ENCODE data around the gene SFXN5.

Gene SFXN5

GRCh38 chr2:72953528-72953927, 118.0 kb downstream of the SFXN5 start:
- no peak for DNase-seq

GRCh38 chr2:72952961-72953360, 118.6 kb downstream of the SFXN5 start:
- no peak for DNase-seq

DNA sequence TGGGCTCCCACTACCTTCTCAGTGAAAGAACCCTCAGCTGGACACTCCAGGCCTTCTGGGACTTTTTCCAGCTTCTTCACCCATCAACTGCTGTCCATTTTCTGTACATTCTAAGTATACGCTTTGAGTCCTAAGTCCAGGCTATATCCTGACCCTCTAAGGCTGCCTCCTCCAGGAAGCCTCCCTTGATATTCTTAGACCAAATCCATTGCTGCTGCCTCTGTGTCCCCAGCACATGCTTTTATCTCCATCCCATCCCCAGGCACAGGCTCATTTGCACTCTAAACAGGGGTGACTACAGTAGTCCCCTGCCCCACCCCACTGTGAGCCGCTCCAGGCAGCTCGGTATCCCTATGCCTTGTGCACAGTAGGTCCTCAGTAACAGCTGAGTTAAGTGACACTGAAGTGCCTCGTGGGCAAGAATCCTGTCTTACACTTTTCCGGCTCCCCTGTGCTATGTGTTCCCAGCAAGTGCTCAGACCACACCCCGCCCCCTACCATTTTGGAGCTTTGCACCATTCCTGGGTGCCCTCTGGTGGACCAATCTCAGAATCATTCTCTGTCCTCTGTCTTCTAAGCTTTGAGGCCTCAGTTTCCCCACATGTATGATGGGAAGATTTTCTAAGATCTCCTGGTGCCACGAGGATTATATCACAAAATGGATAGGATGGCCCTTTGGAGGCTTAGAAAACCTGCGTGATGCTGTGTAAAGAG, 119.2 kb downstream of the SFXN5 start:
- DNase-seq = no peak

DNA sequence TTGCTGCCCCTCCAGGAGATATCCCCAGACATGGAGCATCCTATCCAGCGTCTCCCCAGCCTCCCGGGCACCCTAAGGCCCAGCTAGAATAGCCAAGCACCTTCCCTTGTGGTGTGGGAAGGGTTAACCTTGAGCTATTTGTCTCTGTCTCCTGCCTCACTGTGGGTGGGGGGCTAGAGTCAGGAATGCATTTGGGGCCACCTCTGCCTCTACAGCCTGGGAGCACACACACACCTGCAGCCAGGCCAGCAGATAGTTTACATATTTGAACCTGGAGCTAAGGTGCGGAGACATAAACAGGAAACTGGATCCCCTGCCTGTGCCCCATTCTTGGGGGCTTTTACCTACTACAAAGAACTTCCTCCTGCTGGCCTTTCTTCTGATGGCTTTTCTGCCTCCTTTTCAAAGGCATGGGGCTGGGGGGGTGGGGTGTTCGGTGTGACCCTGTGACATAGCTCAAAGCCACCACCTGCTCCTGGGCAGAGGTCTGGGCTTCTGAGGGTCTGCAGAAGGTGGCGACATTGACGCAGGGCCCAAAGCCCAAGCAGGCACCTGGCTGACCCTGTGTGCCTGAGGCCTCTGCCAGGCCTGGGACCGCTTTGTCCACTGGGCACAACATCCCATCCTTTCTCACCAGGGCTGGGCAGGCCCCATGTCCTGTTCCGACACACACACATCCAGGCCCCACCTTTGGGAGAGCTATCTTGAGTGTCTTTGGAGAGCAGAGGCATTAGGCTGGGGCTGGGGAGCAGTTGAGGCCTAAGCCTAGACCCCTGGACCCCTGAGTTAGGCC, 120.0 kb downstream of the SFXN5 start:
- DNase-seq = no peak

DNA sequence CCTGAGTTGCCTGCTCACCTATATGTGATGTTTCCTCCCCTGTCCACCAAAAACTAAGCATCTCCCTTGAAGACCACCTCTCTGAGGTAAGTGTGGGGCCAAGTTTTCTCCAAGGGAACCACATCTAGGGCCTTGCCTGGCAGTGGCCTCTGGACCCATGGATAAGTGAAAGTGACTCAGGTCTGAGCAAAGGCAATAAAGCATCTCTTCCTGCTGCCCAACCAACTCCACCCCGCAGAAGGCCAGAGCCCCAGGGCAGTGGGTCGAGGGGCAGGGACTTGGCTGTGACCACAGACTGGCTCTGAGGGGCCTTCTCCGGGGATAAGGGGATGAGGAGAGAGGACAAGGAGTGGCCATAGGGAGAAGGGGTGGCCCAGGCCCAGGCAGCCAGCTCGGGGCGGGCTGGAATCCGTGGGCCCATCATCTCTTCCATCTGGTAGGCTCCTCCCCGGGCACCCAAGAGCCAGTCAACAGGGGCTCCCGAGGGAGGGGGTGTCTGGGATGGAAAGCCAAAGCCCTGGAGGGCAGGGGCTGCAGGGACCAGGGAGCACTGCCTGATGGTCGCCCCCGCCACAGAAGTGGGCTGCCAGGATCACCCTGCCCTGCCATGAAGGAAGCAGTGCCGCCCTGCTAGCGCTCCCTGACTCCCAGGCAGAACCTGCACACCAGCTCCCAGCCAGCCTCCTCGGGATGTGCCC, 120.8 kb downstream of the SFXN5 start:
- DNase-seq = no peak

DNA sequence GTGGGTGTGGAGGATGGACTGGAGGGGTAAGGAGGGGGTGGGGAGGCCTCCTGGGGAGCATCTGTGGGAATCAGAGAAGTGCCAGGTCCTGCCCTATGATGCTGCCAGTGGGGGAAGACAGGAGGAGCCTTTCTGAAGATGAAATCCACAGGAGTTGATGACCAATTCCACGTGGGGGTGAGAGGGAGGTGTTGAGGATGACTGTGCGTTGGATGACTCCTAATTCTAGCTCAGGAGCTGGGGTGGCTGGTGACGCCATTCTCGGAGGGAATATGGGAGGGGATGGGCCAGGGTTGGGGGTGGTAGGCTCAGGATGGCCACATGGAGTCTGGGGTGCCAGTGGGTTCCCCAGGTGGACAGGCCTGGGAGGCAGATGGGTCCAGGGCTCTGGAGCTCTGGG, 121.9 kb downstream of the SFXN5 start:
- DNase-seq = no peak

DNA sequence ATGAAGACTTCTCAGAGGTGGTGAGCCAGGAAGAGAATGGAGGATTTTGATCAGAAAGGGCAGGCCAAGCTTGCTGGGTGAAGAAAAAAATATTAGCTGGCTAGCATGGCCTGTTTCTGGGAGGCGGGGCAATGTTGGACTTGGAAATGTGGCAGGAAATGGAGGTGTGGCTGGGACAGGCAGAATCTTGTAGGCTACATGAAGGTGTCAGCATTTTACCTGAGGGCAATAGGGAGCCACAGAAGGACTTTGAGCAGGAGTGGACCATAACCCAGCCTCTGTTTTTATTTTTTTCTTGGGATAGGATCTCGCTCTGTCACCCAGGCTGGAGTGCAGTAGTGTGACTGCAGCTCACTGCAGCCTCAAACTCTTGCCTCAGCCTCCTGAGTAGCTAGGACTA, 122.5 kb downstream of the SFXN5 start:
- no peak for DNase-seq

DNA sequence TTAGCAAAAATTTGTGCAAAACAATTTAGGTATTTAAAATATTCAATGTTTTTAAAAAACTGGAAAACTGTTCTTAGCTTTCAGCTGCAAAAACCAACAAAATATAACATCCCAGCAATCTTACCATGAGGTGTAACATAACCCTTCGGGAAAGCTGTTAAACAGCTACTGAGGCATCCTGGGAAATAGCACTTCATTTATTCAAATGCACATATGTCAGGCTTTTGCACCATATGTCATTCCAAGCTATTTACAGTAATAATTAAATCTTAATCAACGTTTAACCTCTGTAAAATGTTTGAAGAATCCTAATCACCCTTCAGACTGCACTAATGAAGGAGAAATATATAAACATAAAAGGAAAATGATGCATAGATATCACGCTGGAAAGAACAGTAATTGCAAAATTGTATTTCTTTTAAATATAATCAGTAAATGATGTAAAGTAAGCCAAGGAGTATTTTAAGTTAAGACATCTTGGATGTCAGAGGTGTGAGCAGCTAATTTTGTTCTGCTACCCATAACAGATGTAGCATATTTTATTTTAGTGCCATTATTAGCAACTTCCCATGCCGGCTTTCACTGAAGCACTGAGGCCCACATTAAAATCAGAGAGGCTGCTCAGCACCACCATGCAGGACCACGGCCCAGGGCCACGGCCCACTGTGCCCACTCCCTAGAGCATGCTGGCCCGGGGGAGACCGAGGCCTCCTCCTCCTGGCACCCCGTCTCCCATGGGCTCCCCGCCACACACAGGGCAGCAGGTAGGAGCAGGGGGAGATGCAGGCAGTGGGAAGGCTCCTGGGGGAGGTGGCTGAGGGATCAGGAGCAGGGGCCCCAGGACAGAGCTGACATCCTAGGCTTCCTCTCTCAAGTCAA, 123.3 kb downstream of the SFXN5 start:
- DNase-seq = no peak

- no peak for DNase-seq
These were observed 125.0 kb downstream of the SFXN5 start for GRCh38 chr2:72946466-72946865.

- DNase-seq = no peak
These were observed 126.0 kb downstream of the SFXN5 start for GRCh38 chr2:72945450-72946019.

DNA sequence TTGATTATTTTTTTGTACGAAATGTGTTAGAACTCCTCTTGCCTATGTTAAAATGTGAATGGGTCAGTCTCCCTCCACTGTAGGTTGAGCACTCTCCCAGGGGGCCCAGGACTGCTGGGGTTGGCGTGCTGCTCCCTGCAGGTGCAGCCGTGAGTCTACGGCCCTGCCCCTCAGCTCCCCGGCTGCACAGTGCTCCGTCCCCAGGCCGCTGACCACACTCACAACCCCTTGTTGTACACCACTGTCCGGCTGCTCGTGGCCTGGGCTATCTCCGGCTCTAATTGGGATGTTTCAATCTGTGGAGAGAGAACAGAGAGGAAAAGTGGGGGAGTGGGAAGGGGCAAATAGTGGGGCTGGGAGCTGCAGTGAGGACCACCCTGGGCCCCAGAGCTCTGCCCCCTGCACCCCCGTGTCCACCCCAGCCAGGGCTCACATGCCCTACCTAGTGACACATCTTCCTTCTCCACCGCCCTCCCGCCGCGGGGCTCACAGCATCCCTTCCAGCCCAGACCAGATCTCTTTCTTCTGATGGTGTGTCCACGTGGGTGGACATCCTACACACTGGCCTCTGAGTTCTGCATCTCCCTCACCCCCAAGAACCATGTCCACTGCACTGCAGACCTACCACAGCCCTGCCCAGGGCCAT, 126.6 kb downstream of the SFXN5 start:
- DNase-seq = no peak

DNA sequence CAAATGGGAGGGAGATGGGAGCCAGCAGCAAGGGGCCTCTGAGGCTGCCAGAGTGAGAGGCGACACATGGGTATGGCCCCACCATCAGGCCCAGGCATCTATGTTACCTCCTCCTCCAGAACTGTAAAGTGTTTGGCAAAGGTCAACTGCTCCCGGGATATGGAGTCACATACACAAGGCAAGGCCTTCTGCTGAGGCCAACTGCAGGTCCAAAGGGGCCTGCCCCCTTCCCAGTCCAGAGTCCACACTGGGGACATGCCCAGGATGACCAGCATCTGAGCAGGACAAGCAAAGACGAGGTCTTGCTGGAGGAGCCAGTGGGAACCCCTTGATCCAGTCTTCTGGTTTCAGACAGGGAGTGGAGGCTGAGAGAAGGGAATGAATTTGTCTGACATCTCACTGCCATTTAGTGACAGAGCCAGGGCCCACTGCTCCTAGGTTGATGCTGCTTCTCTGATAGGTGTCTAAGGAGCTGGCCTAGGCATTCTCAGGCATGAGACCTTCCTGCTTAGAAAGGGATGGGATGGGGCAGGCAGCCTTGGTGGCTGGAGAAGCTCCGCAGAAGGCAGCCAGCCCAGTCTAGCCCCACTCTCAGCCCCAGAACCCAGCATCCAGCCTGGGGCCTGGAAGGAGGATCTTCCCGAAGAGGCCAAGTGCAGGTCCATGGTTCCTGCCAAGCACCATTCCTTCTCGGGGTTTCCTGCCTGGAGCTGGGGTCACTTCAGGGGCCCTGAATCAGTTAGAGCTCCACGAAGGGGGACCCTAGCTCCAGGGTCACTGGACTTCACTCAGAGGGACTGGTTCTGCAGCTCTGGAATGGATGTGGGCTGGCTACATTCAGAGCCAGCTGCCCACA, 127.7 kb downstream of the SFXN5 start:
- no peak for DNase-seq

- no peak for DNase-seq
These were observed 128.6 kb downstream of the SFXN5 start for GRCh38 chr2:72942881-72943418.

GRCh38 chr2:72942293-72942692, 129.2 kb downstream of the SFXN5 start:
- DNase-seq = no peak

DNA sequence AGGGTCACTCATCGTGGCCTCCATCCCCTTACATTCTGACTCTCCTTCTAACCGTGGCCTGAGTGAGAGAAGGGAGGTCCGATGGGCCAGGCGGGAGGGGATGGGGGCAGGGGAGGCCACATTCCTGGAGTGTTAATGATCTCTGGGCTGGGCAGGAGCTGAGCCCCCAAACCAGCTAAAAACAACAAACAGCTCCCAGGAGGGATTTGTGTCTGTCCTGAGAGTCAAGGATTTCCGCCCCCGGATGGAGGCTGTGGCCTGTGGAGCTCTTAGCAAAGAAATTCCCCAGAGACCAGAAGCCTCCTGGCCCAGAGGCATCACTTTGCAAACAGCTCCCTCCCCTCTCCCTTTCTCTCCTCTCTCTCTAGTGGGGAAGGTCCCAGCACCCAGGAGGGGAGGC, 130.7 kb downstream of the SFXN5 start:
- no peak for DNase-seq

- DNase-seq = no peak
These were observed 131.2 kb downstream of the SFXN5 start for GRCh38 chr2:72940361-72940760.

GRCh38 chr2:72938455-72938854, 133.1 kb downstream of the SFXN5 start:
- DNase-seq = no peak

- no peak for DNase-seq
These were observed 134.2 kb downstream of the SFXN5 start for GRCh38 chr2:72937356-72937669.

DNA sequence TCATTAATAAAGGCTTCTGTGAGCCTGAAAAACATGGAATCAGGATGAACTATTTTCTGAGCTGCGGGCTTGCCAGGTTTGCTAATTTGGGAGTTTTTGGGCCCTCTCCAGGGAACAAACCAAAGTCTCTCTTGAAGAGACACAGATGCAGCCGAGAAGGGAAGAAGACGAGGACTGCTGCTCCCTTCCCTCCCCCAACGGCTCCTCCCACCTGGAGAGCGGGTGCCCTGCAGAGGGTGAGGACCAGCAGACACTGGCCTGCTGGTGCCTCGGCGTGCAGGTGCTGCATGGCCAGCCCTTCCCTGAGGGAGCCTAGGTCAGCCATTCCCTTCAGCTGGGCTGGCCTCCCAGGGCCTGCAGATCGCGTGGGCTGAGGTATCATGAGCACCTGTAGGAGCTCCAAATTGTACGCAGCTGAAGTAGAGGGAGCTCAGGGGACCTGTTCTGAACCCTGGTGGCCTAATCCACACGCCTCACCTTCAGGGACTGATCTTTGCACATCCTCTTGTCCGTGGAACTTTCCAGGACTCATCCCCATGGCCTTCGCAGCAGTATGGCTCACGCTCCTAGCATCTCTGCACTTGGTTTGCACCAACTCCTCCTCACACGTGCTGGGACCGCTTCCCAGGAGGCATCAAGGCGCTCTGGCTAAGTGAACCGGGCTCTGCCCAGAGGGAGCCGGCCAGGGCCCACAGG, 134.7 kb downstream of the SFXN5 start:
- DNase-seq = no peak

GRCh38 chr2:72935611-72935957, 135.9 kb downstream of the SFXN5 start:
- no peak for DNase-seq
